K562 (cell line): ENCODE results near the gene GCHFR. TPM values are rescaled to one million over a fixed set of nuclear protein-coding genes. Genes with fewer than 3 reads are reported as not detected.

Experiments used
- ATAC-seq: fragments of 200-7000 bp; cut with Tn5 transposase; 3 replicates; pipeline ENCODE4 v1.9.1; 2020; ENCODE audit warnings: moderate library complexity
- BruUV-seq: library from RNA; stranded (reverse); fragments of 400-500 nt; replicated peaks from 2 replicates; lab custom pipeline; 2021; lab: Mats Ljungman, UMichigan
- CTCF ChIA-PET: fragments of 300-600 bp; formaldehyde crosslinking; extraction: SDS; loops from one replicate; lab custom pipeline; 2021; ENCODE audit warnings: low intra/inter-chr PET ratio; lab: Yijun Ruan, JAX
- POLR2A ChIA-PET: fragments of 300-600, 350-650 bp; sonication (Branson Sonifier 250); formaldehyde crosslinking; extraction: SDS; loops from one replicate; lab custom pipeline; 2021; ENCODE audit warnings: antibody characterized with exemption, inconsistent platforms; lab: Yijun Ruan, JAX
- DNase-seq, 4 experiments: peaks; one replicate each; pipeline versions ENCODE4 v3.0.0 to v3.0.0-alpha.2; 2011 to 2018; ENCODE audit warnings: low spot score in 3 of 4, mixed read lengths in 3 of 4; ENCODE audit errors: extremely low read depth in 1 of 4
- FAIRE-seq: peaks from 2 replicates; lab custom pipeline; 2011; peaks lifted over from hg19 to GRCh38; lab: Jason Lieb, UNC
- H2AFZ ChIP-seq: 2 replicates; pipeline ENCODE4 v1.6.0; 2011; ENCODE audit warnings: low read depth, low read length, control low read depth, inconsistent platforms
- H3K27ac ChIP-seq: fragments of 200-600 bp; 3 replicates; pipeline ENCODE4 v1.8.0; 2011; ENCODE audit warnings: low read depth, mild to moderate bottlenecking, control low read depth, inconsistent platforms, low read length, moderate library complexity, mixed read lengths; ENCODE audit errors: extremely low read depth
- H3K27me3 ChIP-seq, 2 experiments: fragments of 300-600 bp in 1 of 2; 2 replicates in 1 of 2; 3 replicates in 1 of 2; pipeline versions ENCODE4 v1.6.0 to v1.8.0; 2011; ENCODE audit warnings: inconsistent platforms in 2 of 2, low read length in 2 of 2, mild to moderate bottlenecking in 1 of 2, mixed read lengths in 1 of 2, moderate library complexity in 1 of 2; ENCODE audit not compliant: control insufficient read depth in 2 of 2, insufficient read depth in 2 of 2
- H3K36me3 ChIP-seq: fragments of 300-600 bp; 3 replicates; pipeline ENCODE4 v1.8.0; 2011; ENCODE audit warnings: mild to moderate bottlenecking, low read length, inconsistent platforms; ENCODE audit not compliant: control insufficient read depth, insufficient read depth
- H3K4me1 ChIP-seq, 2 experiments: fragments of 200-600 bp in 1 of 2; replicated peaks in 1 of 2; 2 replicates in 1 of 2; 3 replicates in 1 of 2; pipeline versions ENCODE4 v1.5.1 to v1.8.0; 2011; ENCODE audit warnings: inconsistent platforms in 2 of 2, low read length in 2 of 2, mild to moderate bottlenecking in 1 of 2, mixed read lengths in 1 of 2, moderate library complexity in 1 of 2; ENCODE audit not compliant: control insufficient read depth in 2 of 2, insufficient read depth in 2 of 2
- H3K4me2 ChIP-seq: 2 replicates; pipeline ENCODE4 v1.6.1; 2011; ENCODE audit warnings: low read length, control low read depth, inconsistent platforms, mixed read lengths; ENCODE audit not compliant: insufficient read depth
- H3K4me3 ChIP-seq: fragments of 200-600 bp; sonication (generic), shearing (Covaris generic); 2 replicates; pipeline ENCODE4 v1.5.1; 2016; ENCODE audit warnings: control low read depth, inconsistent platforms
- H3K79me2 ChIP-seq: fragments of 200-600 bp; 3 replicates; pipeline ENCODE4 v1.8.0; 2011; ENCODE audit warnings: low read length, inconsistent platforms; ENCODE audit not compliant: control insufficient read depth, insufficient read depth
- H3K9ac ChIP-seq, 2 experiments: 2 replicates each; pipeline versions ENCODE4 v1.6.0 to v1.6.1; 2011; ENCODE audit warnings: low read depth in 2 of 2, low read length in 2 of 2, control low read depth in 1 of 2, inconsistent platforms in 1 of 2, mild to moderate bottlenecking in 1 of 2, mixed read lengths in 1 of 2; ENCODE audit not compliant: insufficient read depth in 1 of 2
- H3K9me1 ChIP-seq: one replicate; pipeline ENCODE4 v1.6.0; 2011; ENCODE audit warnings: inconsistent platforms, mild to moderate bottlenecking, low read length, moderate library complexity; ENCODE audit not compliant: control insufficient read depth, insufficient read depth
- H3K9me3 ChIP-seq: replicated peaks from 2 replicates; pipeline ENCODE4 v1.5.1; 2011; ENCODE audit warnings: low read depth, low read length, inconsistent platforms; ENCODE audit not compliant: control insufficient read depth, insufficient read depth
- H4K20me1 ChIP-seq: replicated peaks from 2 replicates; pipeline ENCODE4 v1.6.1; 2011; ENCODE audit warnings: low read length, inconsistent platforms, mixed read lengths; ENCODE audit not compliant: control insufficient read depth, insufficient read depth
- ARID4B ChIP-seq: sonication (generic); formaldehyde crosslinking; IDR thresholded peaks from 2 replicates; pipeline ENCODE4 v1.8.0; 2022; ENCODE audit warnings: mild to moderate bottlenecking, missing genetic modification reagents
- IRF9 ChIP-seq: fragments of 450-650 bp; IDR thresholded peaks from 2 replicates; pipeline ENCODE4 v1.6.1; 2016; ENCODE audit warnings: missing biosample characterization, missing genetic modification characterization
- MCM7 ChIP-seq, 2 experiments: fragments of 450-650 bp; IDR thresholded peaks; 2 replicates each; pipeline ENCODE4 v1.6.1; 2016 to 2018
- PRDM10 ChIP-seq: fragments of 450-650 bp; IDR thresholded peaks from 2 replicates; pipeline ENCODE4 v1.6.1; 2018; ENCODE audit not compliant: partially characterized antibody
- SAFB2 ChIP-seq: fragments of 200-400 bp; formaldehyde crosslinking; IDR thresholded peaks from 2 replicates; pipeline ENCODE4 v1.6.1; 2018; ENCODE audit warnings: borderline replicate concordance, low read length, low read depth, moderate library complexity; ENCODE audit not compliant: severe bottlenecking
- THRB ChIP-seq: fragments of 450-650 bp; formaldehyde crosslinking; conservative IDR thresholded peaks from 2 replicates; pipeline ENCODE4 v1.4.0; 2022; ENCODE audit warnings: mild to moderate bottlenecking, missing genetic modification characterization
- USF2 ChIP-seq: sonication (generic); formaldehyde crosslinking; IDR thresholded peaks from 2 replicates; pipeline ENCODE4 v1.5.0; 2020; ENCODE audit warnings: missing genetic modification reagents
- WGBS: fragments of 100-300 bp; shearing (Covaris generic); methylation state at CpG from one replicate; pipeline ENCODE4 v1.1.6; 2016; ENCODE audit warnings: low coverage, mixed read lengths; ENCODE audit not compliant: insufficient coverage; ENCODE audit errors: missing lambda C conversion rate; 5-methylcytosine and 5-hydroxymethylcytosine counted together
- in situ Hi-C: fragments of 300-500 bp; cut with MboI; formaldehyde crosslinking; loops from 4 replicates; pipeline ENCODE4 v1.15.0; 2018; ENCODE audit warnings: inconsistent platforms, mixed read lengths
- intact Hi-C: fragments of 100-400 bp; cut with micrococcal nuclease; formaldehyde crosslinking; loops from 2 replicates; pipeline ENCODE4 v1.14.2; 2022
- polyA plus RNA-seq, 8 experiments: library from polyadenylated mRNA; depleted of rRNA in 4 of 8; stranded (reverse) in 5 of 8; unstranded in 3 of 8; fragments of >200 nt; fragmentation: Nextera tagmentation in 2 of 8; fragmentation: Illumina TruSeq in 1 of 8; extraction: Ambion mirVana in 2 of 8; extraction: Trizol in 1 of 8; gene quantifications; 2 replicates each; pipeline versions ENCODE4 v1.2.1 to v1.2.3, GENCODE V29; 2011 to 2014; ENCODE audit warnings: inconsistent platforms in 1 of 8, missing spikeins in 1 of 8
- total RNA-seq, 7 experiments: library from RNA; depleted of rRNA in 6 of 7; stranded (reverse); fragments of >200 nt in 6 of 7; fragmentation: Illumina TruSeq in 2 of 7; extraction: Trizol in 2 of 7; gene quantifications; 2 replicates each; pipeline versions ENCODE4 v1.2.1 to v1.2.3, GENCODE V29; 2011 to 2021; ENCODE audit warnings: low replicate concordance in 1 of 7

The GCHFR gene
- total and polyA plus RNA-seq, 9 of the 15 experiments (the other 6 are each of a cell fraction or from before 2014, with no cell fraction given): 8.7 to 83.5 (median 20.8) TPM

GRCh38 chr15:40756938-40757337, 6.9 kb upstream of the GCHFR start:
- Histone ChIP-seq H3K4me2 (peak overlapping the region; percentile 18; the same call in 1 of the 2 replicates), H3K79me2 (peaks cover 30% of the 10 kb centered on the region), H3K36me3 (peaks cover 16% of the 10 kb centered on the region), H2AFZ (peak overlapping the region; percentile 78), H4K20me1 (no peaks in the 10 kb centered on the region), H3K9me1 (no peaks in the 10 kb centered on the region), H3K4me1 (peaks cover 29 to 35% of the 10 kb centered on the region in 2 experiments), H3K27me3 (no peaks in the 10 kb centered on the region), H3K27ac (peak overlapping the region; percentile 43; the same call in 2 of the 3 replicates), H3K4me3 (no peak overlapping the region), H3K9ac (peak overlapping the region; percentile 8 to 66; a peak in 1 of 4 replicates), H3K9me3 (no peaks in the 10 kb centered on the region)
- in situ Hi-C loops: no loop called here
- ATAC-seq (no peak), FAIRE-seq (no peak), DNase-seq (no peak)
- ChIA-PET CTCF (no interaction called here), POLR2A (interaction anchor here (0.6 to 1.5 kb wide), 8 partner anchors 8 to 314 kb away, joined by 3 to 5 read pairs (median 3); partner anchors contain the start of genes CCDC32 and VPS18)
- no TSS peak for BruUV-seq
- intact Hi-C loops: loop anchor here (10.0 kb wide), 1 partner anchor 192 kb away; the partner anchor contains the start of genes CCDC32 and RPUSD2
- 21% methylated on average over 6 of the region's 6 CpGs for WGBS
- TF ChIP-seq IRF9 (tag): no peak
- no peak for TF ChIP-seq ARID4B
- peak; percentile 18 for TF ChIP-seq PRDM10
- TF ChIP-seq USF2: peak; percentile 23; the same call in 1 of the 2 replicates
- TF ChIP-seq MCM7 (IDR thresholded peaks at IDR 0.05): no peak
- no peak for TF ChIP-seq THRB (CRISPR knock-in tag)
- no peak for TF ChIP-seq SAFB2
